Measurements from ENCODE around the gene PCBP3. TPM values are rescaled to one million over a fixed set of nuclear protein-coding genes. Genes with fewer than 3 reads are reported as not detected.

The PCBP3 gene
- total RNA-seq, 1 experiment from 2014 or later: not detected

- no peak for TF ChIP-seq POLR2AphosphoS5 (IDR thresholded peaks at IDR 0.05; ENCODE audit: low read depth, low read length)
- no peak for TF ChIP-seq SIN3A (IDR thresholded peaks at IDR 0.05; ENCODE audit: borderline replicate concordance, insufficient read depth, low read depth, low read length)
- TF ChIP-seq REST (IDR thresholded peaks at IDR 0.05; ENCODE audit: insufficient read depth in 1 of 2, low read depth in 2 of 2, low read length in 1 of 2): no peak
- no peak for TF ChIP-seq CTCF (IDR thresholded peaks at IDR 0.05)
- TF ChIP-seq TCF7L2 (IDR thresholded peaks at IDR 0.05; ENCODE audit: low read depth, low read length): no peak
- Histone ChIP-seq H3K4me1 (ENCODE audit: control insufficient read depth, insufficient read depth, low read length) (no peaks in the 10 kb centered on the region), H3K27me3 (ENCODE audit: control insufficient read depth, insufficient read depth, low read length) (no peaks in the 10 kb centered on the region), H3K4me3 (ENCODE audit: low read depth in 2 of 2, low read length in 2 of 2) (no peak overlapping the region), H3K9me3 (ENCODE audit: control insufficient read depth, insufficient read depth, low read depth, low read length) (no peaks in the 10 kb centered on the region), H3K36me3 (ENCODE audit: control insufficient read depth, insufficient read depth, low read length) (no peaks in the 10 kb centered on the region), H3K27ac (ENCODE audit: low read length) (no peak overlapping the region)
- intact Hi-C loops (cut with micrococcal nuclease; ENCODE audit: unreplicated experiment): no loop called here
- BruUV-seq (replicated peaks): no TSS peak
- in situ Hi-C loops (cut with HindIII; ENCODE audit: low pct_unique_long_range_greater_than_20kb, low sequenced_read_pairs): no loop called here
- CTCF ChIA-PET: no interaction called here
- POLR2A ChIA-PET: interaction anchor here (0.5 kb wide), 1 partner anchor 16 kb away, joined by 3 read pairs; no protein-coding TSS in a partner anchor
- DNase-seq (ENCODE audit: low read depth, low spot score) (no peak), ATAC-seq (no peak)
Observed at GRCh38 chr21:45736690-45737484, 93.4 kb downstream of the PCBP3 start.

DNA sequence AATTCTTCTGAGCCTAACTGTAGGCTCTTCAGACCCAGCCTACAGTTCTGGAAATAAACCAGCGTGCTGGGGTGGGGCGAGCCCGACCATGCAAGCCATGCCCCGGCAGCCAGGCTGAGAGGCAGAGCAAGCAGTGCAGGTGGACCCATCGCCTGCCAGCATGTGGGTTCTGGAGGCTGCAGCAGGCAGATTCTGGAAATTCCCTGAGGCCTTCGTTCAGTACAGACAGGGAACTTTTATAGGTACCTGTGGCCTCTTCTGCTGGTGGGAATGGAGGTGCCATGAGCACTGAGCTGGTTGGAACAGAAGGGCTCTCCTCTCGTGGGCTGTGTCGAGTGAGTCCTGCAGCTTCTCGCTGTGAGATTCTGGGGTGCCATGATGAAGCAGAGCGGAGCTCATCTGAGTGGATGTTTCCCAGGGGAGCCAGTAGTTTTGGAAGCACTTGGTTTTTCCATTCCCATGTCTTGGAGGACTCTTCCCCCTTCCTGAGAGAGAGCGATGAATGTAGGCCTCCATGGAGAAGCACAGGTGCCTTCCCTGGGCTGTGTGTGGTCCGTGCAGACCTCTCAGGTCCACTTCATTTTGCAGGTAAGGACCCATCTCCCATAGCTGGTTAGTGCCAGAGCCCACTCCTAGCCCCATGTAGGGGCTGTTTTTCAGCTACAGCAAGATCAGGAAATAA lies 94.1 kb downstream of the PCBP3 start:
- ATAC-seq (no peak), DNase-seq (ENCODE audit: low read depth, low spot score) (no peak)
- CTCF ChIA-PET: interaction anchor here (0.6 kb wide), 1 partner anchor 84 kb away, joined by 3 read pairs; no protein-coding TSS in a partner anchor
- Histone ChIP-seq H3K4me3 (ENCODE audit: low read depth in 2 of 2, low read length in 2 of 2) (no peak overlapping the region), H3K27me3 (ENCODE audit: control insufficient read depth, insufficient read depth, low read length) (no peaks in the 10 kb centered on the region), H3K36me3 (ENCODE audit: control insufficient read depth, insufficient read depth, low read length) (no peaks in the 10 kb centered on the region), H3K9me3 (ENCODE audit: control insufficient read depth, insufficient read depth, low read depth, low read length) (no peaks in the 10 kb centered on the region), H3K4me1 (ENCODE audit: control insufficient read depth, insufficient read depth, low read length) (no peaks in the 10 kb centered on the region), H3K27ac (ENCODE audit: low read length) (no peak overlapping the region)
- no TSS peak for BruUV-seq (replicated peaks)
- TF ChIP-seq CTCF (IDR thresholded peaks at IDR 0.05) (no peak), REST (IDR thresholded peaks at IDR 0.05; ENCODE audit: insufficient read depth in 1 of 2, low read depth in 2 of 2, low read length in 1 of 2) (no peak), TCF7L2 (IDR thresholded peaks at IDR 0.05; ENCODE audit: low read depth, low read length) (no peak)
- intact Hi-C loops (cut with micrococcal nuclease; ENCODE audit: unreplicated experiment): no loop called here
- POLR2A ChIA-PET: interaction anchor here (0.5 kb wide), 1 partner anchor 15 kb away, joined by 3 read pairs; no protein-coding TSS in a partner anchor
- in situ Hi-C loops (cut with HindIII; ENCODE audit: low pct_unique_long_range_greater_than_20kb, low sequenced_read_pairs): no loop called here

Data from Panc1 (cell line).